ENCODE measurements around the gene SLC7A14. TPM values are rescaled to one million over a fixed set of nuclear protein-coding genes. Genes with fewer than 3 reads are reported as not detected.

The SLC7A14 gene
- polyA plus RNA-seq, 3 donors: not detected

- Histone ChIP-seq H3K9ac (ENCODE audit: insufficient read depth, low read length, poor library complexity, severe bottlenecking) (no peak overlapping the region), H3K4me2 (replicated peaks; ENCODE audit: extremely low read depth, low read length, poor library complexity, severe bottlenecking) (no peak overlapping the region), H4K20me1 (ENCODE audit: insufficient read depth, low read length) (no peaks in the 10 kb centered on the region), H3K36me3 (replicated peaks in 1 of 2; ENCODE audit: control insufficient read depth in 1 of 2, insufficient read depth in 2 of 2, low read length in 2 of 2) (no peaks in the 10 kb centered on the region), H2AFZ (ENCODE audit: insufficient read depth, low read depth, low read length, poor library complexity, severe bottlenecking) (no peak overlapping the region), H3K4me3 (replicated peaks in 1 of 3; ENCODE audit: low read depth in 2 of 3, low read length in 3 of 3) (no peak overlapping the region), H3K27me3 (ENCODE audit: control insufficient read depth in 2 of 2, insufficient read depth in 2 of 2, low read length in 2 of 2) (peaks cover 0 to 2% of the 10 kb centered on the region in 2 donors), H3K4me1 (ENCODE audit: control insufficient read depth in 1 of 2, insufficient read depth in 2 of 2, low read length in 2 of 2) (no peaks in the 10 kb centered on the region), H3K79me2 (ENCODE audit: insufficient read depth, low read length) (no peaks in the 10 kb centered on the region), H3K27ac (ENCODE audit: low read depth in 1 of 2, low read length in 2 of 2) (no peak overlapping the region), H3K9me3 (replicated peaks in 1 of 2; ENCODE audit: control insufficient read depth in 1 of 2, insufficient read depth in 1 of 2, low read length in 2 of 2) (no peaks in the 10 kb centered on the region)
- Mint-ChIP-seq H3K9me3 (peaks cover 0 to 4% (median 0%) of the 10 kb centered on the region in 7 donors), H3K27ac (no peak overlapping the region), H3K27me3 (ENCODE audit: low read depth in 3 of 3) (peaks cover 0 to 3% (median 0%) of the 10 kb centered on the region in 3 donors), H3K4me1 (no peaks in the 10 kb centered on the region), H3K4me3 (no peak overlapping the region), H3K36me3 (no peaks in the 10 kb centered on the region)
- DNase-seq: no peak
- no peak for TF ChIP-seq CTCF (IDR thresholded peaks at IDR 0.05)
- intact Hi-C loops (cut with micrococcal nuclease): no loop called here
- WGBS (ENCODE audit: insufficient coverage): 57% methylated on average over 2 of the region's 3 CpGs
Measured at GRCh38 chr3:170487031-170487430, 98.8 kb downstream of the SLC7A14 start.

GRCh38 chr3:170486398-170486797 is 99.5 kb downstream of the SLC7A14 start:
- intact Hi-C loops (cut with micrococcal nuclease): no loop called here
- no peak overlapping the region for H3K4me2 ChIP-seq (replicated peaks; ENCODE audit: extremely low read depth, low read length, poor library complexity, severe bottlenecking)
- no peaks in the 10 kb centered on the region for H3K9me3 ChIP-seq (replicated peaks in 1 of 2; ENCODE audit: control insufficient read depth in 1 of 2, insufficient read depth in 1 of 2, low read length in 2 of 2)
- no peak for DNase-seq
- H4K20me1 ChIP-seq (ENCODE audit: insufficient read depth, low read length): no peaks in the 10 kb centered on the region
- no peaks in the 10 kb centered on the region for H3K4me1 ChIP-seq (ENCODE audit: control insufficient read depth in 1 of 2, insufficient read depth in 2 of 2, low read length in 2 of 2)
- no peaks in the 10 kb centered on the region for H3K36me3 ChIP-seq (replicated peaks in 1 of 2; ENCODE audit: control insufficient read depth in 1 of 2, insufficient read depth in 2 of 2, low read length in 2 of 2)
- Mint-ChIP-seq H3K4me3 (no peak overlapping the region), H3K9me3 (peaks cover 0 to 4% (median 0%) of the 10 kb centered on the region in 7 donors), H3K4me1 (no peaks in the 10 kb centered on the region), H3K36me3 (no peaks in the 10 kb centered on the region), H3K27ac (no peak overlapping the region), H3K27me3 (ENCODE audit: low read depth in 3 of 3) (peaks cover 0 to 3% (median 0%) of the 10 kb centered on the region in 3 donors)
- H2AFZ ChIP-seq (ENCODE audit: insufficient read depth, low read depth, low read length, poor library complexity, severe bottlenecking): no peak overlapping the region
- H3K79me2 ChIP-seq (ENCODE audit: insufficient read depth, low read length): no peaks in the 10 kb centered on the region
- no peak overlapping the region for H3K9ac ChIP-seq (ENCODE audit: insufficient read depth, low read length, poor library complexity, severe bottlenecking)
- no peak overlapping the region for H3K4me3 ChIP-seq (replicated peaks in 1 of 3; ENCODE audit: low read depth in 2 of 3, low read length in 3 of 3)
- WGBS (ENCODE audit: insufficient coverage): 95% methylated on average over 3 of the region's 9 CpGs
- no peak for TF ChIP-seq CTCF (IDR thresholded peaks at IDR 0.05)
- H3K27ac ChIP-seq (ENCODE audit: low read depth in 1 of 2, low read length in 2 of 2): no peak overlapping the region
- H3K27me3 ChIP-seq (ENCODE audit: control insufficient read depth in 2 of 2, insufficient read depth in 2 of 2, low read length in 2 of 2): peaks cover 0 to 2% of the 10 kb centered on the region in 2 donors
